GM19025 (cell line): Measurements from ENCODE around the gene IL17C.

ENCODE experiments used
- ATAC-seq: cut with Tn5 transposase; IDR thresholded peaks from one replicate; pipeline ENCODE4 v1.9.1; 2021; ENCODE audit warnings: mild to moderate bottlenecking, low read depth, moderate library complexity; ENCODE audit not compliant: unreplicated experiment

IL17C gene

GRCh38 chr16:88638323-88639230 lies at the start of gene IL17C:
Gene IL17C (plus strand): TSS chr16:88638572. CDS start chr16:88638642, 70 bp downstream.
- no peak for ATAC-seq

GRCh38 chr16:88588754-88589153 lies 49.6 kb upstream of the IL17C start:
- no peak for ATAC-seq

GRCh38 chr16:88589441-88589840 lies 48.9 kb upstream of the IL17C start:
- ATAC-seq = no peak

- ATAC-seq = peak; percentile 51
Measured at GRCh38 chr16:88591577-88592021, 46.8 kb upstream of the IL17C start.

GRCh38 chr16:88593061-88593460 lies 45.3 kb upstream of the IL17C start:
- ATAC-seq = no peak

- no peak for ATAC-seq
Measured at GRCh38 chr16:88593489-88593888, 44.9 kb upstream of the IL17C start.

- no peak for ATAC-seq
Measured at GRCh38 chr16:88593910-88594309, 44.5 kb upstream of the IL17C start.

GRCh38 chr16:88595101-88595500 lies 43.3 kb upstream of the IL17C start:
- no peak for ATAC-seq

GRCh38 chr16:88595921-88596320 lies 42.5 kb upstream of the IL17C start:
- ATAC-seq = no peak

- no peak for ATAC-seq
Measured at GRCh38 chr16:88596483-88596882, 41.9 kb upstream of the IL17C start.

- no peak for ATAC-seq
Measured at GRCh38 chr16:88597856-88598491, 40.4 kb upstream of the IL17C start.

- no peak for ATAC-seq
Measured at GRCh38 chr16:88599092-88599733, 39.2 kb upstream of the IL17C start.

- no peak for ATAC-seq
Measured at GRCh38 chr16:88599825-88600538, 38.4 kb upstream of the IL17C start.

- no peak for ATAC-seq
Measured at GRCh38 chr16:88600539-88600896, 37.9 kb upstream of the IL17C start.

GRCh38 chr16:88601313-88602036 lies 36.9 kb upstream of the IL17C start:
- no peak for ATAC-seq

GRCh38 chr16:88602091-88602490 lies 36.3 kb upstream of the IL17C start:
- no peak for ATAC-seq

GRCh38 chr16:88605186-88606147 lies 32.9 kb upstream of the IL17C start:
- no peak for ATAC-seq

- no peak for ATAC-seq
Measured at GRCh38 chr16:88606148-88606757, 32.1 kb upstream of the IL17C start.
